IPS DF 4.7 (cell line): Measurements from ENCODE around the gene AFDN.

Source experiments
- DNase-seq: peaks from one replicate; pipeline ENCODE4 v3.0.0-alpha.2; 2013; ENCODE audit warnings: low spot score; ENCODE audit errors: extremely low read depth

The AFDN gene

GRCh38 chr6:167915139-167915538 is 88.4 kb downstream of the AFDN start:
- DNase-seq = no peak

DNA sequence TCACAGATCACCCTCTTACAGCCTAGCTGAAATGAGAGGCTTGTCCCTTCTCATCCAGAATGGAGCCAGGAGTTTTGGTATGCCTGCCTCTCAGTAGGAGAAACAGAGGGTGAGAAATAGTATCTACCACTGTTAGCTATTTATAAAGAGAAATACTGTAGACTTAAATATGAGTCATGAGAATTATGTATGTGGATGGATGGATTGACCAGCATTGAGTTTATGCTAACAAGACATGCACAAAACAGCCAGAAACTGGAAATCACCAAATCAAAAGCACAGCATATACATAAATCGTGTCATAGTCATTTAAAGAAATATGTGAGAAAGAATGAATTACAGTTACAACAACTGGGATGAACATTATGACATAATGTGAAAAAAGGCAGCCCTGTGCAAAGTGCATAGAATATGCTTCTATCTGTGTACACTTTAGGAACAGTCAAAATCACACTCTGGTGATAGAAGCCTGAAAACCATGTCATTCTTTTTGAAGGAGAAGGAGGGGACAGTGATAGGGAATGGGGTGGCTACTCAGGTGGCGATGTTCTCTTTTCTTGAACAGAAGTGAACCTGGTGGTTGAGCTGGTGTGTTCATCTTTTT is 90.9 kb downstream of the AFDN start:
- no peak for DNase-seq

DNA sequence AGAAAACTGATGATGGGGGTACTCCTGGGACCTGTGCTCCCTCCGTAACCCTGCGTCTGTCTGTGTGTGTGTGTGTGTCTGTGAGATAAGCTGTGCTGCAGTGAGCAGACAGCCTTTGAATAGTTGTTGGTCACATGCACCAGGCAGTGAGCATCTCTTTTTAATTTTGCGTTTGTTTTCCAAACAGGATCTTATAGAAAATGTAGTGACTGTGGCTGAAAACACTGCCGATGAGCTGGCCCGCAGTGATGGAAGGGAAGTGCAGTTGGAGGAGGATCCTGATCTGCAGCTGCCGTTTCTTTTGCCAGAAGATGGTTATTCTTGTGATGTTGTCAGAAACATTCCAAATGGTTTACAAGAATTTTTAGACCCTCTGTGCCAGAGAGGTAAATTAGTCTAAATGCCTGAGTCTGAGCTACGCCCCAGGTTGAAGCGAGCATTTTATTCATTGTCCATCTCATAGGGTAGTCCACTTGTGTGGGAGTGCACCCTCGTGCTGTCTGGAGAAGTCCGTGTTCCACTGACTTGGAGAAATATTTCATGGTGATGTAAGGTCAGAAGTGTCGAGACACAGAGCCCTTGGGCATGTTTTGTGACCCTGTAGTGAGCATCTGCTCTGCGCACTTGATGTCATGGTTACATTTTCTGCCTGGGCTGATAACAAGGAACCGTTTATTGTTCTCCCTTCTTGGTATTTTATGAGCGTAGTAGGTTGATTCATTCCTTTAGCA is 92.0 kb downstream of the AFDN start:
- no peak for DNase-seq

- no peak for DNase-seq
Observed at GRCh38 chr6:167919349-167919748, 92.6 kb downstream of the AFDN start.

GRCh38 chr6:167920165-167920564 is 93.5 kb downstream of the AFDN start:
- DNase-seq = no peak

DNA sequence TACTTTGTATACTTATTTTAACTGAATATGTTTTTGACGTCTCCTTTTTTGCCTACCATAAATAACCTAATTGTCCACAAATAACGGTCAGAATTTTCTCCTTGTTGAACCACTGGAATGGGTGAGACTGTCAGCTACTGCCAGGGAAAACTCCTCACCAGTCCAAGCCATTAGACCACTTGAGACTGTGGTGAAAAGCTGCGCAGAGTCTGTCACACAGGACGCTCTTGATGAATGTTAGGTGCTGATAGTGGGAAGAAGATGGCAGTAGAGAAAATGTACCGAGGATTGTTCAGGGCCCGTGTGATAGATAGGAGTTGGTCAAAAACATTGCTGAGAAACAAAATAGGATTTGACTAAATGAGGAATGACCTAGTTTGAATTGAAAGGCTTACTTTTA is 95.1 kb downstream of the AFDN start:
- no peak for DNase-seq

- no peak for DNase-seq
Observed at GRCh38 chr6:167925026-167925425, 98.3 kb downstream of the AFDN start.

- no peak for DNase-seq
Observed at GRCh38 chr6:167927246-167927645, 100.5 kb downstream of the AFDN start.

DNA sequence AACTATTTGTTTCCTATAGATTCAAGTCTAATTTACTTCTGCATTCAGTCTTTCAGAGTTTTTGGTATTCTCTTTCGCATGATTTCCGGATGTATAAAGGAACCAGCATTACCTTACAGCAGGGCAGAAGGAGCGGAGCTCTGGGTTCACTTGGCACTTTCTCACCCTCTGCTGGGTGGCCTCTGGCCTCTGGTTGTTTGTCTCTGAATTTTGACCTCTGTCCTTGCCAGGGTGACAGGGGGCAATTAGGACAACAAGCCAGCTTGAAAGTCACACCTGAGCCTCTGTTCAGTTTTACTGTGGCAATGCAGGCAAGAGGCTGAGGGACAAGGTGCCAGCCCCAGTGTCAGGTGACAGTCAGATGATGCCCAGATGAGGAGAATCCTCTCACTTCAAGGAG is 101.4 kb downstream of the AFDN start:
- DNase-seq = no peak

DNA sequence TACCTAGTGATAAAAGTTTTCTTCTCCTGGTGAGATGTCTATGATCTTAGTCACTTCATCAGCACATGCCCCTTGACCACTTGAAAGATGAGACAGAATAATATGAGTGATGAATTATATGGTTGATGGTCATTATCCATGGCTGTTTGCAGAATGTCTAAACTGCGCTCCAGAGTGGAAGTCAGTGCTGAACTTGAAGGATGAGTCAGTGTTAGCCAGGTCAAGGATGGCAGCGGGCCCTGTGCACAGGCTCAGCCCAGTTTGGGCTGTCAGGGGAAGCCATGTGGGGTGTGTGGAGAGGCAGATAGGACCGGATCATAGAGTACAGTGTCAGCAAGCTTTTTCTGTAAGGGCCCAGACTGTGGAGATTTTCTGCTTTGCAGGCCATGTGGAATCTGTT is 103.6 kb downstream of the AFDN start:
- DNase-seq = no peak

- DNase-seq = no peak
Observed at GRCh38 chr6:167932468-167933276, 106.0 kb downstream of the AFDN start.

GRCh38 chr6:167933290-167933689 is 106.6 kb downstream of the AFDN start:
- no peak for DNase-seq

GRCh38 chr6:167933847-167934246 is 107.1 kb downstream of the AFDN start:
- DNase-seq = no peak

DNA sequence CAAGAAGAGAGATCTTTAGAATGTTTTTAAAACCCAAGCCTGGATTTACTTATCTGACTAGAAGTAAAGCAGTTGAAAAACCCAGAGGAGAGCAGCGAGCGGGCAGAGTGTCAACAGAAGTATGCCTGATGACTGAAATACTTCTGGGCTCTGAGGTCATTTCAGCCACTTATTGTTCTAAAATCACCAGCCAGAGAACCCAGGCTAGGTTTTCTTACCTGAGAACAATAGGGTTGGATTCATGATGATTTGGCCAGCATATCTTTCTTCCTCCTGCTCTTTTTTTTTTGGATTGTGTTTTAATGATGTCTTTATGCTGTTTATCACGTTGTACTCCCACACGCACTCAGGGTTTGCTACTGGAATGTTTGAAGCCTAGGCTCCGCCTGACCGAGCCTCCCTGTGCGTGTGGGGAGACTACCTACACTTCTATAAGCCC is 107.7 kb downstream of the AFDN start:
- DNase-seq = no peak

- DNase-seq = no peak
Observed at GRCh38 chr6:167936051-167936450, 109.3 kb downstream of the AFDN start.

DNA sequence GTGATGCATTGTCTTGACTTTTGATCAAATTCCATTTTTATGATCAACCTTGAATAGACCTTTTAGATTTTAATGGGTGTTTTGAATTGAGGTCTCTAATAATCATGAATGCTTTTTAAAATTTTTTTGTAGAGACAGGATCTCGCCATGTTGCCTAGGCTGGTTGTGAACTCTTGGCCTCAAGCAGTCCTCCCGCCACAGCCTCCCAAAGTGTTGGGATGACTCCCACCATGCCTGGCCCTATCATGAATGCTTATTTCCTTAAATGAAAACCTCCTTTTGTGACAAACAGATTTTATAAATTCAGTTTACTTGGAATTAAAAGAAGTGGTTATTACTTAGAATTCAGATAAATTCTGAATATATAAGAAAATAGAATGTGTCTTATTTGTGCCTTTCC is 110.6 kb downstream of the AFDN start:
- DNase-seq = no peak

DNA sequence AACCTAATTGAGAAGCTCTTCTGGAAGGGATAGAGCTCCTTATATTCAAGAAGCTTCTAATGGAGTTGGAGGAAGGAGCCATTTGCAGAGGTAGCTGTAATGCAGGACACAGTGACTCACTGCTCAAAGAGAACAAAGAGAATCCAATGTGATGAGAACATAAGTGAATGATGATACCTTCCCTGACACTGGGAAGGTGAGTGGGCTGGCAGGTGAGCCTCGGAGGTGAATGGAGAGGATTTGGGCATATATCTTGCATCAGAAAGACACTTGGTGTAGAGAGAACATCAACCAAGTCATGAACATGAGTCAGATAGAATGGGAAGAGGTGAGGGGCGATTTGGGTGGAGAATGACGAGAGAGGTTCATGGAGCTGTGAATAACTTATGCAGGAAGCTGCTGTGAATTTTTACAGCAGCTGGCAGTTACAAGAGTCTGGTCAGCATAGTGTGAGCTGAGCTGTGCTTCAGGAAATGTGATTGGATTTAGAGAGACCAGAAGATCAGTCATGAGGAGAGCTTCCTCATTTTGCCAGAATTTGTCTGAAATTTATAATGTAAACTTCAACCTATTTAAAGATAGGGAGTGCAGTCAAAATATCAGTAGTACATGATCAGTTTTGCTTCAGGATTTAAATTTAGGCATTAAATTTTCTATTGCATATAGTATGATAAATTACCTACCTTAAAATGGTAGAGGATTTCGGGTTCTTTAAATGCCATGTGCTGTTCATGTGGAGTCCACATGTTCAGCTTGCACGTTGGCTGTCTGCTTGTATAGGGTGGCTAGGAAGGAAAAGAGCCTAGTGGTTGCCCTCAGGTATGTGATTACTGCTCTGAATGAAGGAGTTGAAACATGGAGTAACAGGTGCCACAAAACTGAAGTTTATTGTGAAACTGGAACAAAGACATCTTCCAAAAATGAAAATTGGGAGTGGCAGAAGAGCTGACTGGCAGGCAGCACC is 111.5 kb downstream of the AFDN start:
- no peak for DNase-seq

GRCh38 chr6:167941822-167942221 is 115.1 kb downstream of the AFDN start:
- DNase-seq = no peak

GRCh38 chr6:167944130-167944529 is 117.4 kb downstream of the AFDN start:
- DNase-seq = no peak

GRCh38 chr6:167946007-167946406 is 119.3 kb downstream of the AFDN start:
- no peak for DNase-seq

GRCh38 chr6:167946604-167947003 is 119.9 kb downstream of the AFDN start:
- DNase-seq = no peak
